ENCODE measurements around the gene GLIS1. TPM values are rescaled to one million over a fixed set of nuclear protein-coding genes. Genes with fewer than 3 reads are reported as not detected.

GLIS1 gene
- polyA plus RNA-seq, 1 donor, result 0.58 TPM

GRCh38 chr1:53618500-53619366 lies 120.2 kb downstream of the GLIS1 start:
- Histone ChIP-seq H3K36me3 (ENCODE audit: control insufficient read depth, insufficient read depth, low read length) (no peaks in the 10 kb centered on the region), H3K9me3 (ENCODE audit: control insufficient read depth, low read depth, low read length) (no peaks in the 10 kb centered on the region), H3K4me1 (ENCODE audit: control insufficient read depth, insufficient read depth, low read length) (no peaks in the 10 kb centered on the region), H3K27ac (ENCODE audit: low read length) (no peak overlapping the region), H3K4me3 (ENCODE audit: low read length) (no peak overlapping the region), H3K27me3 (ENCODE audit: control insufficient read depth, insufficient read depth, low read length) (no peaks in the 10 kb centered on the region)
- WGBS (ENCODE audit: insufficient coverage, low lambda C conversion rate), result no CpG with 5 or more reads among the region's 4 CpGs
- DNase-seq, result no peak

- no peaks in the 10 kb centered on the region for H3K36me3 ChIP-seq (ENCODE audit: control insufficient read depth, insufficient read depth, low read length)
- H3K27ac ChIP-seq (ENCODE audit: low read length), result no peak overlapping the region
- no peaks in the 10 kb centered on the region for H3K9me3 ChIP-seq (ENCODE audit: control insufficient read depth, low read depth, low read length)
- no peak for DNase-seq
- 100% methylated on average over 1 of the region's 4 CpGs for WGBS (ENCODE audit: insufficient coverage, low lambda C conversion rate)
- H3K27me3 ChIP-seq (ENCODE audit: control insufficient read depth, insufficient read depth, low read length), result no peaks in the 10 kb centered on the region
- H3K4me1 ChIP-seq (ENCODE audit: control insufficient read depth, insufficient read depth, low read length), result no peaks in the 10 kb centered on the region
- H3K4me3 ChIP-seq (ENCODE audit: low read length), result no peak overlapping the region
Observed at GRCh38 chr1:53617851-53618499, 121.0 kb downstream of the GLIS1 start.

GRCh38 chr1:53617382-53617781 lies 121.6 kb downstream of the GLIS1 start:
- DNase-seq, result no peak
- no peak overlapping the region for H3K27ac ChIP-seq (ENCODE audit: low read length)
- H3K27me3 ChIP-seq (ENCODE audit: control insufficient read depth, insufficient read depth, low read length), result no peaks in the 10 kb centered on the region
- WGBS (ENCODE audit: insufficient coverage, low lambda C conversion rate), result 100% methylated on average over 2 of the region's 7 CpGs
- no peaks in the 10 kb centered on the region for H3K36me3 ChIP-seq (ENCODE audit: control insufficient read depth, insufficient read depth, low read length)
- no peaks in the 10 kb centered on the region for H3K4me1 ChIP-seq (ENCODE audit: control insufficient read depth, insufficient read depth, low read length)
- H3K9me3 ChIP-seq (ENCODE audit: control insufficient read depth, low read depth, low read length), result no peaks in the 10 kb centered on the region
- H3K4me3 ChIP-seq (ENCODE audit: low read length), result no peak overlapping the region

- WGBS (ENCODE audit: insufficient coverage, low lambda C conversion rate), result no CpG with 5 or more reads among the region's 2 CpGs
- H3K27me3 ChIP-seq (ENCODE audit: control insufficient read depth, insufficient read depth, low read length), result no peaks in the 10 kb centered on the region
- no peak overlapping the region for H3K4me3 ChIP-seq (ENCODE audit: low read length)
- DNase-seq, result no peak
- H3K4me1 ChIP-seq (ENCODE audit: control insufficient read depth, insufficient read depth, low read length), result no peaks in the 10 kb centered on the region
- no peaks in the 10 kb centered on the region for H3K36me3 ChIP-seq (ENCODE audit: control insufficient read depth, insufficient read depth, low read length)
- no peaks in the 10 kb centered on the region for H3K9me3 ChIP-seq (ENCODE audit: control insufficient read depth, low read depth, low read length)
- no peak overlapping the region for H3K27ac ChIP-seq (ENCODE audit: low read length)
Observed at GRCh38 chr1:53616927-53617326, 122.0 kb downstream of the GLIS1 start.

- no peaks in the 10 kb centered on the region for H3K4me1 ChIP-seq (ENCODE audit: control insufficient read depth, insufficient read depth, low read length)
- no peaks in the 10 kb centered on the region for H3K27me3 ChIP-seq (ENCODE audit: control insufficient read depth, insufficient read depth, low read length)
- no peak overlapping the region for H3K4me3 ChIP-seq (ENCODE audit: low read length)
- DNase-seq, result no peak
- H3K27ac ChIP-seq (ENCODE audit: low read length), result no peak overlapping the region
- H3K36me3 ChIP-seq (ENCODE audit: control insufficient read depth, insufficient read depth, low read length), result no peaks in the 10 kb centered on the region
- no peaks in the 10 kb centered on the region for H3K9me3 ChIP-seq (ENCODE audit: control insufficient read depth, low read depth, low read length)
- WGBS (ENCODE audit: insufficient coverage, low lambda C conversion rate), result no CpG with 5 or more reads among the region's 5 CpGs
Observed at GRCh38 chr1:53616511-53616910, 122.5 kb downstream of the GLIS1 start.

GRCh38 chr1:53615101-53615500 lies 123.9 kb downstream of the GLIS1 start:
- Histone ChIP-seq H3K4me3 (ENCODE audit: low read length) (no peak overlapping the region), H3K27me3 (ENCODE audit: control insufficient read depth, insufficient read depth, low read length) (no peaks in the 10 kb centered on the region), H3K4me1 (ENCODE audit: control insufficient read depth, insufficient read depth, low read length) (no peaks in the 10 kb centered on the region), H3K27ac (ENCODE audit: low read length) (no peak overlapping the region), H3K36me3 (ENCODE audit: control insufficient read depth, insufficient read depth, low read length) (no peaks in the 10 kb centered on the region), H3K9me3 (ENCODE audit: control insufficient read depth, low read depth, low read length) (peaks cover 6% of the 10 kb centered on the region)
- WGBS (ENCODE audit: insufficient coverage, low lambda C conversion rate), result no CpG with 5 or more reads among the region's 4 CpGs
- DNase-seq, result no peak

GRCh38 chr1:53614231-53615021 lies 124.5 kb downstream of the GLIS1 start:
- no peak overlapping the region for H3K27ac ChIP-seq (ENCODE audit: low read length)
- H3K9me3 ChIP-seq (ENCODE audit: control insufficient read depth, low read depth, low read length), result peaks cover 6% of the 10 kb centered on the region
- H3K36me3 ChIP-seq (ENCODE audit: control insufficient read depth, insufficient read depth, low read length), result no peaks in the 10 kb centered on the region
- 83% methylated on average over 3 of the region's 12 CpGs for WGBS (ENCODE audit: insufficient coverage, low lambda C conversion rate)
- H3K27me3 ChIP-seq (ENCODE audit: control insufficient read depth, insufficient read depth, low read length), result no peaks in the 10 kb centered on the region
- DNase-seq, result no peak
- H3K4me3 ChIP-seq (ENCODE audit: low read length), result no peak overlapping the region
- no peaks in the 10 kb centered on the region for H3K4me1 ChIP-seq (ENCODE audit: control insufficient read depth, insufficient read depth, low read length)

GRCh38 chr1:53608676-53609075 lies 130.3 kb downstream of the GLIS1 start:
- Histone ChIP-seq H3K27ac (ENCODE audit: low read length) (no peak overlapping the region), H3K4me3 (ENCODE audit: low read length) (no peak overlapping the region), H3K9me3 (ENCODE audit: control insufficient read depth, low read depth, low read length) (peaks cover 6% of the 10 kb centered on the region), H3K4me1 (ENCODE audit: control insufficient read depth, insufficient read depth, low read length) (no peaks in the 10 kb centered on the region), H3K36me3 (ENCODE audit: control insufficient read depth, insufficient read depth, low read length) (no peaks in the 10 kb centered on the region), H3K27me3 (ENCODE audit: control insufficient read depth, insufficient read depth, low read length) (no peaks in the 10 kb centered on the region)
- no peak for DNase-seq

GRCh38 chr1:53608071-53608470 lies 130.9 kb downstream of the GLIS1 start:
- Histone ChIP-seq H3K27ac (ENCODE audit: low read length) (no peak overlapping the region), H3K4me3 (ENCODE audit: low read length) (no peak overlapping the region), H3K36me3 (ENCODE audit: control insufficient read depth, insufficient read depth, low read length) (no peaks in the 10 kb centered on the region), H3K9me3 (ENCODE audit: control insufficient read depth, low read depth, low read length) (peaks cover 6% of the 10 kb centered on the region), H3K4me1 (ENCODE audit: control insufficient read depth, insufficient read depth, low read length) (no peaks in the 10 kb centered on the region), H3K27me3 (ENCODE audit: control insufficient read depth, insufficient read depth, low read length) (no peaks in the 10 kb centered on the region)
- DNase-seq, result no peak
- WGBS (ENCODE audit: insufficient coverage, low lambda C conversion rate), result no CpG with 5 or more reads among the region's 2 CpGs

- no peak for DNase-seq
- peaks cover 6% of the 10 kb centered on the region for H3K9me3 ChIP-seq (ENCODE audit: control insufficient read depth, low read depth, low read length)
- WGBS (ENCODE audit: insufficient coverage, low lambda C conversion rate), result no CpG with 5 or more reads among the region's 19 CpGs
- H3K4me1 ChIP-seq (ENCODE audit: control insufficient read depth, insufficient read depth, low read length), result no peaks in the 10 kb centered on the region
- H3K27me3 ChIP-seq (ENCODE audit: control insufficient read depth, insufficient read depth, low read length), result no peaks in the 10 kb centered on the region
- H3K4me3 ChIP-seq (ENCODE audit: low read length), result no peak overlapping the region
- H3K36me3 ChIP-seq (ENCODE audit: control insufficient read depth, insufficient read depth, low read length), result no peaks in the 10 kb centered on the region
- H3K27ac ChIP-seq (ENCODE audit: low read length), result no peak overlapping the region
Observed at GRCh38 chr1:53606651-53607051, 132.3 kb downstream of the GLIS1 start.
